Measurements from ENCODE around the gene NTF4. TPM values are rescaled to one million over a fixed set of nuclear protein-coding genes. Genes with fewer than 3 reads are reported as not detected.

Gene NTF4
- total RNA-seq, result not detected

DNA sequence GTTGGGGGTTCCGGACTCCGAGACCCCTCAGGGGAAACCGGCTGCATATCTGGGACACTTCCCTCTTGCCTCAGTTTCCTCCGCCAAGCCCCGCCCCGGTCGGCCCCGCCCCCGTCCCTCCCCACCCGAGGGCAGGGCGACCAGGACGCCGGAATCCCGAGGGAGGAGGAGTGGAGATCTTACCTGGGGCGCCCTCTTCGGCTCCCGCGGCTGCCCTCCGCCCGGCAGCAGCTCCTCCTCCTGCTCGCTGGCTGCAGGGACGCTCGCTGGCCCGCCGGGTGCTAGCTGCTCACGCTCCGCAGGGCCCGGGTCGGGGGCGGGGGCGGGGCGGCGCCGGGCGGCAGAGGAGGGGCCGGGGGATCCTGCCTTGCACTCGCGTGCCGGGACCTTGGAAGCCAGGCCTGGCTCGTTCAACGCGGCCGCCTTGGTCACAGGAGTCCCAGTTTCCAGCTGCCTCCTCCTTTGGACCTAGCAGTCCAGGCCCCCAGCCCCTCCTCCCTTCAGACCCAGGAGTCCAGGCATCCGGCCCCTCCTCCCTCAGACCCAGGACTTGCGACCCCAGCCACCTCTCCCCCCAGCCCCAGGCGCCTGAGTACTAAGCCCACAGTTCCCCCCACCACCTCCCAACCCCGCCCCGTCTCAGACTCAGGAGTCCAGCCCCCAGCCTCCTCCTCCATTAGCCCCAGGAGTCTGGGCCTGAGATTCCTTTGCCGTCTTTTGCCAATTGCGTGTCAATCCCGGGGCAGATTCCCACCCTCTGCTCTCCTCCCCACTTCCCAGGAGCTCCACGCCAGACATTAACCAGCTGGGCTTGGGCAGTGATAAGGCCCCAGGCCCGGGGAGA, at the start of gene NTF4:
Gene NTF4 (minus strand): TSS at position 51 of the 844 bp plus-strand sequence. CDS start 2,821 bp downstream, outside the sequence.
- H3K4me3 ChIP-seq, result peak within 1 kb of the TSS in 3 of 4 donors; percentile 28 to 34 (median 30)
- TF ChIP-seq, protein P1, sequence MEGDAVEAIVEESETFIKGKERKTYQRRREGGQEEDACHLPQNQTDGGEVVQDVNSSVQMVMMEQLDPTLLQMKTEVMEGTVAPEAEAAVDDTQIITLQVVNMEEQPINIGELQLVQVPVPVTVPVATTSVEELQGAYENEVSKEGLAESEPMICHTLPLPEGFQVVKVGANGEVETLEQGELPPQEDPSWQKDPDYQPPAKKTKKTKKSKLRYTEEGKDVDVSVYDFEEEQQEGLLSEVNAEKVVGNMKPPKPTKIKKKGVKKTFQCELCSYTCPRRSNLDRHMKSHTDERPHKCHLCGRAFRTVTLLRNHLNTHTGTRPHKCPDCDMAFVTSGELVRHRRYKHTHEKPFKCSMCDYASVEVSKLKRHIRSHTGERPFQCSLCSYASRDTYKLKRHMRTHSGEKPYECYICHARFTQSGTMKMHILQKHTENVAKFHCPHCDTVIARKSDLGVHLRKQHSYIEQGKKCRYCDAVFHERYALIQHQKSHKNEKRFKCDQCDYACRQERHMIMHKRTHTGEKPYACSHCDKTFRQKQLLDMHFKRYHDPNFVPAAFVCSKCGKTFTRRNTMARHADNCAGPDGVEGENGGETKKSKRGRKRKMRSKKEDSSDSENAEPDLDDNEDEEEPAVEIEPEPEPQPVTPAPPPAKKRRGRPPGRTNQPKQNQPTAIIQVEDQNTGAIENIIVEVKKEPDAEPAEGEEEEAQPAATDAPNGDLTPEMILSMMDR (IDR thresholded peaks at IDR 0.05), result no peak
- TF ChIP-seq POLR2A (IDR thresholded peaks at IDR 0.05), result no peak
- no peak within 1 kb of the TSS for H3K27ac ChIP-seq
- DNase-seq, result no peak
- H3K36me3 ChIP-seq, result no peaks in the 10 kb centered on the region
- H3K9me3 ChIP-seq, result no peaks in the 10 kb centered on the region
- peaks cover 0 to 11% (median 5%) of the 10 kb centered on the region in 4 donors for H3K4me1 ChIP-seq
- H3K27me3 ChIP-seq, result peaks cover 0 to 15% of the 10 kb centered on the region in 2 donors

DNA sequence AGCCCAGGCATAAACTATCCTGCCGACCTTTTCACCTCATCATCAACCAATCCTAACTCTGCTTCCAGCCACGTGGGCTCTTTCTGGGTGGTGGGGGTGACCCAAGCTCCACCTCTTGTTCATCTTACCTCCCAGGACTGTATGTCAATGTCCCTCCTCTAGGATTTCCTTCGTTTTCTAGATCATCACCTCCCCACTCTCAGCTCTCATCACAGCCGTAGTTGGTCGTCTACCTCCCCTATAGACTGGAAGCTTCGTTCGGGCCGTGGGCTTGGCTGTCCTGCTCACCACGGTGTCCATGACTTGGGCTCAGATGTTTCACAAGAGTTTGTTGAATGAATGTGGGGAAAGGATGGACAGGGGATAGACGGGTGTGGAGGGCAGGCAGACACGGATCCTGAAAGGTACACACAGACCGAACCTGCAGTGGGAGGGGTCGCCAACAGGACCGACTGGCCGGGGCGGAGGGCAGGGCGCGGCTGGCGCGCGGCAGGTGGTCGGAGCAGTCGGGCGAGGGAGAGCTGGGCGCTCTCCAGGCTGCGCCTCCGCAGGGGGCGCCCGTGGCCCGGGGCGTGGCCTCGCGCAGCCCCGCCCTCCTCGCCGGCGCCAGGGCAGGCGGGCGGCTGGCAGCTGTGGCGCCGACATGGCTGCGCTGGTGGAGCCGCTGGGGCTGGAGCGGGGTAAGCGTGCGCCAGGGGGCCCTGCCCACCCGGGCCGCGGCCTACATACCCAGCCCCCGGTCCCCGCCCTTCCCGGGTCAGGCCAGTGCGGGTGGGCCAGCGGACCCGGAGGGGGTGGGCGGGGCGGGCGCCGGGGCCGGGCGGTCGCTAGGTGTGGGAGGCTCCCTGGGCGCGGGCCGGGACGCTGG, 49.4 kb upstream of the NTF4 start, which contains the start of gene LIN7B:
Gene LIN7B (plus strand): TSS at position 609 of the 868 bp plus-strand sequence. CDS start 35 bp downstream, at position 644.
- Histone ChIP-seq H3K4me1 (peaks cover 2 to 26% (median 15%) of the 10 kb centered on the region in 4 donors), H3K36me3 (peaks cover 0 to 3% (median 0%) of the 10 kb centered on the region in 3 donors), H3K4me3 (peak within 1 kb of the TSS; percentile 77 to 94 (median 89)), H3K9me3 (no peaks in the 10 kb centered on the region), H3K27ac (peak within 1 kb of the TSS; percentile 63 to 87 (median 77)), H3K27me3 (no peaks in the 10 kb centered on the region)
- DNase-seq, result peak; percentile 55 to 84 (median 81)
- TF ChIP-seq POLR2A (IDR thresholded peaks at IDR 0.05), result no peak
- TF ChIP-seq, protein P1 (IDR thresholded peaks at IDR 0.05), result peak; percentile 28 to 81 (median 70)

- Histone ChIP-seq H3K4me3 (no peak overlapping the region), H3K27ac (no peak overlapping the region), H3K9me3 (no peaks in the 10 kb centered on the region), H3K36me3 (peaks cover 0 to 29% (median 0%) of the 10 kb centered on the region in 3 donors), H3K27me3 (no peaks in the 10 kb centered on the region), H3K4me1 (peaks cover 0 to 14% (median 9%) of the 10 kb centered on the region in 4 donors)
- TF ChIP-seq, protein P1 (IDR thresholded peaks at IDR 0.05), result no peak
- TF ChIP-seq POLR2A (IDR thresholded peaks at IDR 0.05), result no peak
- DNase-seq, result no peak
Observed at GRCh38 chr19:49111218-49111998, 46.8 kb upstream of the NTF4 start.

DNA sequence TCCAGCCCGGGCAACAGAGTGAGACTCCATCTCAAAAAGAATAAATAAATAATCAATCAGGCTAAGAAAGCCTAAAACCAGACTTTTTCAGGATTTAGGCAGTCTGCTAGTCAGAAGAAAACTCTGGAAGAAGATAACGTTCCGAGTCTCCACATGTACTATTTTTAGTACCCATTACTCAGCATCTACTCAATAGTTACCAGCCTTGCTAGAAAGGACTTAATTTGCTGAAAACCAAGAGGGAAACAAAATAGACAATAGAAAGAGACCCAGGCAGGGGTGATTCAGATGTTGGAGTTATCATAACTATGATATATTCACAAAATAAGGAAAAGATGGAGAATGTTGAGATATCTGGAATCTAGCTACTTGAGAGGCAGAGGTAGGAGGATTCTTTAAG, 45.9 kb upstream of the NTF4 start:
- no peak overlapping the region for H3K4me3 ChIP-seq
- peaks cover 0 to 12% (median 8%) of the 10 kb centered on the region in 4 donors for H3K4me1 ChIP-seq
- H3K27ac ChIP-seq, result no peak overlapping the region
- H3K9me3 ChIP-seq, result no peaks in the 10 kb centered on the region
- TF ChIP-seq, protein P1 (IDR thresholded peaks at IDR 0.05), result no peak
- peaks cover 0 to 38% (median 0%) of the 10 kb centered on the region in 3 donors for H3K36me3 ChIP-seq
- no peak for DNase-seq
- no peaks in the 10 kb centered on the region for H3K27me3 ChIP-seq

Measured in Peyer's patch (tissue), 4 donors.